Measurements from ENCODE around the gene MRPL27.

The MRPL27 gene

DNA sequence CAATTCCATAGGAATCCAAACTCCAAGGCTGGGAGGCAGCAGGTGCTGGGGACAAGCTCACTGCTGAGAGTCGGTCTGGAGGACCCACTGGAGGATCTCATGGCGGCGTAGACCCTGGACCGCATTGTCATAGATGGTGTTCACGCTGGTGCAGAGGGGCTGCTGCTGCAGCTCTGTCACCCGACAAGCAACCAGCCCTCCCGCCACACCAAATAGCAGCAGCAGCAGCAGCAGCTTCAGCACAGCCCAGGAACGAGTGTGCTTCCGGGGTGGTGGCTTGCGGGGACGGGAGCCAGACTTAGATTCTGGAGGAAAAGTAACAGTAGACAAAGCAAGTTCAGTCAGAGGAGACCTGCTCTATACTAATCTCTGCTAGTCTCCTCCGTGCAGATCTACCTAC lies 9.9 kb upstream of the MRPL27 start:
- DNase-seq = no peak

DNA sequence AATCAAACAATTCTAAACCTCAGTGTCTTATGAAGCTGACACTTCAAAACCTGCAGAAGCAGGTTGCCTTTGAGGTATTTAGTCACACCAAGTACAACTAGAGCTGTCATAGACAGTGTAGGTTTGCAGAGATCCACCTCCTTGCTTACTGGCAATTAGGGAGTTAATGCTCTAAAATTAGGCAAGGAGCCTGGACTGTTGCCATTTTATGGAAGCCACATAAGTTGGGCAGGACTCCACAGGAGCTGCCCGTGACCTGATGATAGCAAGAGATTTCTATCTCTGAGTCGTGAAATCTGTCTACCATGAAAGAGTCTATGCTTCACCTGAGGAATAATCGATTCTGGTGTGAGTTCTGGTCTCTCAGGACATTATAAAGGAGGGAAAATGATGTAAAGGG lies 8.9 kb upstream of the MRPL27 start:
- no peak for DNase-seq

DNA sequence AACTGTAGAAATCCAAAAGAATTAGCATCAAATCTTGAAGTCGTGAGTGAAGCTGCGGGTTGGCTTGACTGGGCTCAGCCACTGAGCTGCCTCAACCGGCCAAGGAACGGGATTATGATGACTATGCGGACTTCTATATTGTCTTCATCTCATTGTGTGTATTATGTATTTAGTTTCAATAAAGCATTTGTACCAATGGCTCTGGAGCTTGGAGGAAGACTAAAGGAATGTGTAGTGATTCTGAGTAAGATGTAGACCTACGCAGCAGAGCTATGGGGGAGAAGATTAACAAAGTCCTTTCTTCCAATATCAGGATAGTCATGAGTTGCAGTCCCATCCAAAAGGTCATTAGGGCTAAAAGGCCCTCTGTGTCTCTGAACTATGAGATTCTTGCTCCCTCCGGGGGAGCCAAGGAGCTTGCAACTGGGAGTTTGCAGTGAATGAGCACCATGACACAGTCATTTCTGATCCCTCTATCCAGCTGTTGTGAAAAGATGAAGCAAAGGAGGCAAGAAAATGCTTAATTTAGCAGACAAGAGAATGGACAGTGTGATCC lies 8.4 kb upstream of the MRPL27 start:
- no peak for DNase-seq

DNA sequence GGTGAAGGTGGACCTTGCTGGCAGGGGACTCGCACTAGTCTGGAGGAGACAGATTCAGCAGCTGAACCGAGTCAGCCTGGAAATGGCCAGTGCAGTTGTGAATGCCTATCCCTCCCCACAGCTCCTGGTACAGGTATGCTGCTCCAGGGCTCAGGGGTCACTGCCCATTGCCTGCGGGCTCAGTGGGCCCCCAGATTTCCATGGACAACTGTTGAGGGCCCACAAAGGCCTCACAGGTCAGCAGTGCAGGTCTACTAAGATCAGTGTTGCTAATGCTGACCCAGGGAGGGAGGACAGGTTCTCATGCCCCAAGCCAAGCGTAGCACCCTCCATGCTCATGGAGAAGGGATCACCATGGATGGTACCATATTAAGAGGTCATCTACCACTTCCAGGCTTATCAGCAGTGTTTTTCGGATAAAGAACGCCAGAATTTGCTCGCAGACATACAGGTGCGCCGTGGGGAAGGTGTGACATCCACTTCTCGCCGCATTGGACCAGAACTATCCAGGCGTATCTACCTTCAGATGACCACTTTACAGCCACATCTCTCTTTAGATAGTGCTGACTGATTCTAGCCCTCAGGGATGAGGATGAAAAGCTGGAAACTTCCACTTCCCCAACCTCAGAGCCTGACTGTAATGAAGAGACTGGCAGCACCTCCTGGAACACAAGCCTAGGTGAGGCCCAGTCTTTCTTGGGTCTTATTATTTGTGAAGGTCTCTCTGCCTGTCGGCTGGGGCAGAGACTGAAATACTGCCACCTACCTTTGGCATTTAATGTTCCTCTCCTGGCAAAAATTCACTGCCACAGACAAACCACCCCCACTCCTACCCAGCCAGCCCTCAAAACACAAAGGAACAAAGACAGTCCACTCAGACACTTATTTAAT lies 7.6 kb upstream of the MRPL27 start:
- DNase-seq = no peak

DNA sequence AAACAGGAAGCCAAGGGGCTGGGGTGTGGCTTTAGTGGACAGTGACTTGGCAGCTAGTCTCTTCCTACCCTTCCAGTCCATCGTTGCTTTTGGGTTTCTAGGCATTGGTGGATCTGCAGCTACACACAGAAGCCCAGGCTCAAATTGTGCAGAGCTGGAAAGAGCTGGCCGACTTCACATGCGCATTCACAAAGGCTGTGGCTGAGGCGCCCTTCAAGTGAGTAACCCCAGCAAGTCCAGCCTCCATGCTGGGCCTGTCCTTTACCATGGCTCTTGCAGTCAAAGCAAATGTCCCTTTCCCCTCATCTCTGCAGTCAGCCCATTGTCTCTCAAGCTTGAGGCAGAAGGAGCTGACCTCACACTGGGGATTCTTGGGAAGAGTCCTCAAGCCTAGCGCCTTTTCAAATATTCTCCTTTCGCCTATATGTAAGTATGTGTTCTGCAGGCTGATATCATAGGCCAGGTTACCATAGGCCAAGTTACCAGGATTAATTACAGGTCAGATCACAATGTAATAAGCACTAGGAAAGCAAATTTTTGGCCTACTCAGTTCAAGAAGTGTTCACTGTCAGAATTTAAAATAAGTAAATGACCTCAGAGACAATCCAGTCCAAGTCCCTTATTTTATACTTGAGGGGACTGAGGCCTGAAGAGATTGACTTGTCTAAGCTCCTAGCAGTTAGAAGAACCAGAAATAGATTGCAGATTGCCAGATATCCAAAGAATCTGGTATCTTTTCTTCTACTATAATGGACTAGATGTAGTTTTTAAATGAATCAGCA lies 6.6 kb upstream of the MRPL27 start:
- no peak for DNase-seq

DNA sequence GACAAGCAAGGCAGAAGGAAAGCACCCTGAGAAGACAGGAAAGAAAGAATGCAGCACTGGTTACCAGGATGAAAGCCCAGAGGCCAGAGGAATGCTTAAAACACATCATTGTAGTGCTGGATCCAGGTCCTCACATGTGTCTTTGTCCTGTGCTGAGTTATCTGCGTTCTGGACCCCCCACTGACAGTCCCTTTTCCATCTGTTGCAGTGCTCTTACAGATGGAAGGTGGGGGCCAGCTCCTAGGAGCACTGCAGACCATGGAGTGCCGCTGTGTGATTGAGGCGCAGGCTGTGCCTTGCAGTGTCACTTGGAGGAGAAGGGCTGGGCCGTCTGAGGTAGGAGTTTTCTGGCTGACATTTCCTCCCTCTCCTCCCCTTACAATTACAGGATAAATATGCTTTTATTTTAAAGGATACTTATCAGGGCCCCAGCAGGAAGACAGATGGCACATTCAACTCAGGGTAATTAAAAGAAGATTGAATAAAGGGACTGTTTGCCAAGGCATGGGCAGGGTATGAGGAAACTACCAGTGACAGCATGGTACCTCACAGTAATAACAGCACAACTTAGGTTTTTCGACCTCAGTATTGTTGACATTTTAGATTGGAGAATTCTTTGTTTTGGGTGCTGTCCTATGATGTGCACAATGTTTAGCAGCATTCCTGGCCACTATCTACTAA lies 3.0 kb upstream of the MRPL27 start:
- no peak for DNase-seq

DNA sequence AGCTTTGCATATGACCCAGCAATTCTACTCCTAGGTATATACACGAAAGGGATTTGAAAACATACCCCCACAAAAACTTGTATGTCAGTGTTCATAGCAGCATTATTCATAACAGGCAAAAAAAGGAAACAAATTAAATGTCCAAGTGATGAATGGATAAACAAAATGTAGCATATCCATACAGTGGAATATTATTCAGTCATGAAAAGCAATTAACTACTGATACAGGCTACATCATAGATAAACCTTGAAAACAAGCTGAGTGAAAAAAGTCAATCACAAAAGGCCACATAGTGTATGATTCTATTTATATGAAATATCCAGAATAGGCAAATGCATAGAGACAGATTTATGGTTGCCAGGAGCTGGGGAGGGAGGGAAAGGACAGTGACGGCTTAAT lies 721 bp upstream of the MRPL27 start:
- DNase-seq = no peak

DNA sequence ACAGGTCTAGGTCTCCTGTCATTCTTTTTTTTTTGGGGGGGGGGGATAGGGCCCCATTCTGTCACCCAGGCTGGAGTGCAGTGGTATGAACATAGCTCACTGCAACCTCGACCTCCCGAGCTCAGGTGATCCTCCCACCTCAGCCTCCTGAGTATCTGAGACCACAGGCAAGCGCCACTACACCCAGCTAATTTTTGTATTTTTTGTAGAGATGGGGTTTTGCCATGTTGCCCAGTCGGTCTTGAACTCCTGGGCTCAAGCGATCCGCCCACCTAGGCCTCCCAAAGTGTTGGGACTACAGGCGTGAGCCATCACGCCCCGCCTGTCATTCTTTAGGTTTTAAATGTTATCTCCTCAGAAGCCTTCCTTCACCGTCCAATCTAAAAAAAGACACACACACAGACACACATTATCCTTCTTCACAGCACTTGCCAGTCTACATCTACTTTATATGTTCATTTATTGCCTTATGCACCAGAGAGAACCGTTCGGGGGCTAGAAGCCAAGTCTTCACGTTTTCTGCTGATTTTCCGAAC lies 694 bp downstream of the MRPL27 start:
- no peak for DNase-seq

DNA sequence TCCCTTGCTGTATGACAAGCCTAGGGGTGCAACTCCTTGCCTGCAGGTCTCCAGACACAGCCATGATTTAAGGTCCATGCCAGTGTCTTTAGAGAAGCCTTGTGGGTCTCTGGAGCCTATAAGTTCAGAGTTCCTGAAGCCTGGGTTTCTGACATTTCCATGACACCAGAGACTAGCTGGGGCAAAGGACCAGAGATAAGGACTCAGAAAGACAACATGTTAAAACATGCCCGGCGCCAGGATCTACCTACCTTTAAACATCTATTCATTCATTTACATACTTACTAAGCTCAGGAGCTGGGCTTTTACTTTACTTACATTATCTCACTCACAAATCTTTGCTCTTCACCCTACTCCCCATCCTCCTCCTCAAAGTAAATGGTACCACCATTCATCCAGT lies 1.5 kb downstream of the MRPL27 start:
- no peak for DNase-seq

DNA sequence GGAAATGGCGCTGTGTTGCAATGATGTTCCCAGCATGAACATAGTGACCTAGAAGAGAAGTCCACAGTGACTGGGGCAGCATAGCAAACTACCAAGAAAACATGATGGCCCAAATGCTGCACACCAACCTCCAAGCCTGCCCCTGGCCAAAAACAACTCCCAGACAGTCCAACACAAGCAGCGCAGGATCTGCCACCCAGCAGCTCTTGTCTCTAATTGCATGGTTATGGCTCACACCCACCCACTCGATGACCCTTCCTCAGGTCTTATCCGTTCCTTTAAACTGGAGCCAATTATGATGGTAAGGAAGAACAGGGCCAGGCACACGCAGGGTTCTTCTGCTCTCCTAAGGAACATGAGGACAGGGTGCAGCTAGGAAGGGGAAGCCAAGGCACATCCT lies 2.9 kb downstream of the MRPL27 start:
- no peak for DNase-seq

DNA sequence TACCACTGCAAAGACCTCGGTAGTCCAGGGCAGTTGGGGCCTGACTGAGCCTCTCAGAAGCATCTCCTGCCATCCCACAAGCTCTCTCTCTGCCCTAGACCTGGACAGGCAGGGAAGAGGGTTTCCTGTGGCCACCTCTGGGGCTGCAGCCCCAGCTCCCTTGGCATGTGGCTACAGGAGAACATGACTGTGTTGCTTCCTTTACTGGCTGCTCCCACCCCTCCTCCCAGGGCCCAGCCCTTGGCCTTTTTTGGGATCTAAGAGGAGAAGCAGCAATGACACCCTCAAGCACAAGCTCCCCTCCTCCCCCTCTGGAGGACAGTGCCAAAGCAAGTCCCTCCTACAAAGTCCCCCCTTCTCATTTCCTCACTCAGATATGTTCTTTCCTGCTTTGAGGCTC lies 5.6 kb downstream of the MRPL27 start:
- no peak for DNase-seq

DNA sequence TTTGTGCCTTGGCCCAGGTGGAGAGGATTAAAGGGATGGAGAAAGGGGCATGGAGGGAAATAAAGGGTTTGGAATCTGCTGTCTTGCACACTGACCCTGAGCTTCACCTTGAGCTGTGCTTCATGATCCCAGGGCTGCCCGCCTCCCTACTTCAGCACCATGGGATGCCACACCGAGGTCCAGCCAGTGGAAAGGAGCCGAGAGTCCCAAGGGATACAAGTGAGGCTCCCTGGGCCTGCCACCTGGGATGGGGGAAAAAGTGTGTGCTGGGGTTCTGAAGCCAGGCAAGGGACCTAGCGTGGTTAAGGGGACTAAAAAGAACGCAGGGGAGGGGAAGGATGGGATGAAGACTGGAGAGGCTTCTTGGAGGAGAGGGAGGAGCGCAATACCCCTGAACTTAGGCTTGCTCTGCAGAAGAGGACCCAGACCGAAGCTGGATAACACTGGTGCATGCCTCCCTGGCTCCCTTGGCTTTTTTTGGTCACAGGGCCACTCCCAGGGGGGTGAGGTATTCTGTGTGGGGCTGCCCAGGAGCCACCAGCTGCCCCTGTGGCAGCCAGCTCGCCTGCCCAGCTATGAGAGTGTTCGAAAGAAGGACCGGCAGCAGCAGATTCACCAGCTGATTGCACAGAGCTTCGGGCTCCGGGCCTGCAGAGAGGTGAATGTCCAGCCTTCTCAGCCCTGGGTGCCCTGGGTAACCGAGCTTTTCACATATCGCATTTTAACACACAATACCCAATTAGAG lies 7.2 kb downstream of the MRPL27 start:
- no peak for DNase-seq

DNA sequence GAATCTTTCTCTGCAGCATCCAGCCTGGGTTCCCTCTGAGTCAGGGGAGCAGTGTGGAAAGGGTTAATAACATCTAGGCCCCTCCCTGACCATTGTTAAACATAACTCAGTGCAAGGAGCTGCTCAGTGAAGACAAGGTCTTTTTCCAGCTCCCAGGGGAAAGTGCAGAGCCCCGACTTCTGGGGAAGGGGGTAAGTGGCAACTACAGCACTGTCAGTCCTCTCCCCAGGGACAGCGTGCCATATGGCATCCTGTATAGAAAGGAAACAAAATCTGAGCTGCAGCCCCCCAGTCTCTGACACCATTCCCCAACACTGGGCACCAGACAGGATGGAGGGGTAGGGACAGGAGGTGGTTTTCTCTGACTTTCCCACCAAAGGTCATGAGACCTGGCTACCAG lies 7.8 kb downstream of the MRPL27 start:
- no peak for DNase-seq

DNA sequence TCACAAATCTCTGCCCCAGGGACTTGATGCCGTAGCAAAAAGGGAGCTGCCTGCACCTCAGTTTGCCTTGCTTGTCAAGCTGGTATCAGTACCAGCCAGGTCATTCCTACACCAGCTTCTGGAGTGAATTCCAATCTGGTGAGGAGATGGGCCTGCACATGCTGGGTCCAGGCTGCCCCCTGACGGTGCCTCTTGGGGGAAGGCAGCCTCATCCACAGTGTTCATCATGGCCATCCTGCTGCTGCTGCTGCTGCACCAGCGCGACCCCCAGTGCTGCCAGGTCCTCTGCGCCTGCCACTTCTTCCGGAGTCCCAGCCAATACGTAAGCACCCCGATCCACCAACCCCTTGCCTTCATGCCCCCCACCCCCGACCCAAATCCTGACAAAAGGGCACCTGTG lies 8.3 kb downstream of the MRPL27 start:
- no peak for DNase-seq

DNA sequence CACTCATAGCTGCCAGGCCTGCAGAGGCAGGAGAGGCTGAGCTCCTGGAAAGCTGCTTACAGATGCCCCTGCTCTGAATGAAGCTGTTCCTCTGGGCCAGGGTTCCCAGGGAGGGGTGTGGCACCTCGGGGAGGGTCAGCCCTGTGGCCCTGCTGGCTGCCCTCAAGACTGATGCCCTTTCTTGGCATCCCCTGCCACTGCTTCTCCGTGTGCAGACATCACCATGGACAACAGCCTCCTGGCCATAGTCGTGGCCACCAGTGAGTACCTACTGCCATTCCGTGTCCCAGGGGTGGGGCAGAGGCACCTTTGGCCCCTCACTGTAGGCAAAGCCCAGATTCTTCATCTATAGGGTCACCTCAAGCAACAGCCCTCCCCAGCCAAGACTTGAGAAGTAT lies 8.9 kb downstream of the MRPL27 start:
- no peak for DNase-seq

DNA sequence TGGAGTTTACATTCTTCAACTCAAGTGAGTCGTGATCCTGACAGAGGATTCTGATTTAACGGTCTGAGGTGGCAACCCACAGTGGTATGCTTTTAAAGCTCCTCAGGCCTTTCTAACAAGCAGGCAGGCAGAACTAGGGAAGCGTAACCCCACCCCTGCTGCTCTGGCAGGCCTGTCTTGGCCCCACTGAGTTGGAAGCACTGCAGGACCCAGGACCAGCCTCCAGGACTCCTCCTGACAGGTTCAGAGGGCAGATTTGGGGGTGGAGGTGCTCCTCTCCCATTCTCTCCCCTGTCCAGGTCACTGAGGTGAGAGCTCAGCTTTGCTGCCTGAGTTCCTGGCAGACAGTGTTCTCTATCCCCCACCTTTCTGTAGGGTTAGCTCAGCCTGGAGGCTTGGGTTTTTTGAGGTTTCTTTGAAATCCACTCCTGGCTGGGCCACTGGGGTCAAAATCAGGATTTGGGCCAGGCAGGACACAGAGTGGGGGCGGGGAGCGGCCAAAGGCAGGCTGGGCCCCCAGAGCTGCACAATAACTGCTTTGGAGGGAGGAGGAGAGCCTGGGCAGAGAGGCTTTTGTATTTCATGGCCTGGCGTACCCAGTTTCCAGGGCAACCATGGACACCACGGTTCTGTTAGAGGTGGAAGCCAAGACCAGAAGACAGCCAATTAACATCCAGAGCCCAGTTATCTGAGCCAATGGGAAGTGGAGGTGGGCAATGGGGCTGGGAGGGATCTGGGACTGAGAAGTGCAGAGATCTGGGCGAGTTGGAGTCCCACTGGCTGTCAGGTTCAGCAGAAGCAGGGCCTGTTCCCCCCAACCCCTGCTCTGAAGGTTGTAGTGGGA lies 9.5 kb downstream of the MRPL27 start:
- DNase-seq = no peak

DNA sequence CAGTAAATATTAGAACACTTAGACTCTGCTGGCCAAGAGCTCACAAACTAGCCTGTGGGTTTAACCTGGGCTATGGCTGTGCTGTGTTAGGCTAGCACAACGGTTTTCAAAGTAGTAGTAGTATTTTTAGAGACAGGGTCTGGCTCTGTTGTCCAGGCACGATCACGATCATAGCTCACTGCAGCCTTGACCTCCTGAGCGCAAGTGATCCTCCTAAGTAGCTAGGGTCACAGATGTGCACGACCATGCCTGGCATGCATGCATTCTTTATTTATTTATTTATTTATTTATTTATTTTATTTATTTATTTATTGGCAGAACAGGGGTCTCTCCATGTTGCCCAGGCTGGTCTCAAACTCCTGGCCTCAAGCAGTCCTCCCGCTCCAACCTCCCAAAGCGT lies 10.3 kb downstream of the MRPL27 start:
- DNase-seq = no peak

DNA sequence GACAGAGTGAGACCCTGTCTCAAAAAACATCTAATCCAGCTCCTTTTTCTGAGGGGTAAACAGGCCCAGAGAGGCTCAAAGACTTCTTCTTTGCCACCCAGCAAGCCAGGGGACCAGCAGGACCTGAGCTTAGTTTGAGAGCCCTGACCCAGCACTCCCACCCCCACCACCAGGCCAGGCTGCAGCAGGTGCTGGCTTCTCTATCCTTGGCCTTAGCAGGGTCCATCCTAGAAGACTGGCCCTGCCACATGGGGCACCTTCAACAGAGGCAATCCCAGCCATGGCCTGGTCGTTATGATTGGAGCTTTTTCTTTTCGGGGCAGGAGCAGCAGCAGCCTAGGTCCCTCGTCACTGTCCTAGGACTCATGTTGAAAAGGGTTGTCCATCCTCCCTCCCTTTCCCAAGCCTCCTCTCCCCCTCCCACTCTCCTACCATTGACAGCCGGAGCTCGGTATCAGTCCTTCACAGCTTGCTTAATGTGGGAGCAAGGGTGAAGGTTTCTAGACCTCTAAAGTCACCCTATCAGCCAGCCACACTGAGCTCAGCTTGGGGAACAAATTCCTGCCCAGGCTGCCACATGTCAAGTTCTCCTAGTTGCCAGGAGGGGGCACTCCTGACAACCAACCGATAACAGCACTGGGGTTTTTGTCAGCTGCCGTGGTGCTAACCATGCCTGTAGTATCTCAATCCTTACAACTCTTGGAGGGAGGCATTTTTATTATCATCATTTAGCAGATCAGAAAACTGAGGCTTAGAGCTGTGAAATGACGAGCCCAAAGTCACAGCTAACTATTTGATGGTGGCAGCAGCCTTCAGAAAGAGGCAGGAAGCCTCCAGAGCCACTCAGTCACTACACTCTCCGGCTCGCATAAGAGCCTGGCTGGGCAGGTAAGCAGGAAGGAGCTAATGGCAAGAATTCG lies 11.2 kb downstream of the MRPL27 start:
- DNase-seq = no peak

DNA sequence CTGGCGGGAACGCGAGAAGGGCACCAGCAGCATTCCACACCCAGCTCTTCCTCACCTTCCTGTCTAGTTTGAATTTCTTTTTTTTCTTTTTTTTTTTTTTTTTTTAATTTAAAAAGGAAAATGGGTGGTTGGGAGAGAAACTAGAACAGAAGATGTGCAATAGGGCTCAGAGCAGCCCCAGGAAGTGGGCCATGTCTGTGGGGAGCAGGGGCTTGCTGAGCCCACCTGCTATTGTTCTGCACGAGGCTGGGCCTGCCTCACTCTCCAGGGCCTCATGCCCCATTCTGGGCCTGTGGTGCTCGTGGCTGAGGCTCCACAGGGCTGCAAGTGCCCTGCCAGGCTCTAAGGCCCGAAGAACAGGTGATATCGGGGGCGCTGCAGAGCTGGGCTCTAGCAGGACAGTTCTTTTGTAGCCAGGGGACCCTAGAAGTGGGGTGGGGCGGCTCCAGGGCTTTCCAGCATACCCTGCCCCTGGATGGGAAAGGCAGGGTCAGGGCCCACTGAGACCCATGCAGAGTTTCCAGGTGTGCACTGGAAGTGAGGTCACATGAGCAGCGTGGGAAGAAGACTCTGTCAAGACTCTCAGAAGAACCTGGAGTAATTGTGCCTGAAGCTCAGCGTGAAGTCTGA lies 12.4 kb downstream of the MRPL27 start:
- no peak for DNase-seq

DNA sequence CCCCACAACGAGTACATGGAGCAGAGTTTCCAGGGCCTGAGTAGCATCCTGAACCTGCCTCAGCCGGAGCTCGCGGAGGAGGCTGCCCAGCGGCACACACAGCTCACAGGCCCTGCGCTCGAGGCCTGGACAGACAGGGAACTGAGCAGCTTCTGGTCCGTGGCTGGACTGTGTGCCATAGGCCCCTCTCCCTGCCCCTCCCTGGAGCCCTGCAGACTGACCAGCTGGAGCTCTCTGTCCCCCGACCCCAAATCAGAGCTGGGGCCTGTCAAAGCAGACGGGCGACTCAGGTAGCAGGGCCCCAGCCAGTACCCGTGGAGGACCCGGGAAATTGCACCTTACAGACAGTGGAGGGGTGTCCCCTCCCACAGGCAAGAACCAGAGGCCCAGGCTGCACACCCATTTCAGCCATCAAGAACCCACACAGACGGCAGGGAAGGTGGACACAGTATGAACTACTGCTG lies 13.0 kb downstream of the MRPL27 start:
- no peak for DNase-seq
